Stimulated activated CD4-positive, alpha-beta T cell treated with anti-CD3 and anti-CD28 coated beads, Interleukin-4, amount 100 ng/mL, for 1 hour (primary cell): ENCODE results near the gene SEMA5A.

ENCODE experiments used
- DNase-seq: peaks from one replicate; pipeline ENCODE4 v3.0.0-alpha.2; 2020

The SEMA5A gene

DNA sequence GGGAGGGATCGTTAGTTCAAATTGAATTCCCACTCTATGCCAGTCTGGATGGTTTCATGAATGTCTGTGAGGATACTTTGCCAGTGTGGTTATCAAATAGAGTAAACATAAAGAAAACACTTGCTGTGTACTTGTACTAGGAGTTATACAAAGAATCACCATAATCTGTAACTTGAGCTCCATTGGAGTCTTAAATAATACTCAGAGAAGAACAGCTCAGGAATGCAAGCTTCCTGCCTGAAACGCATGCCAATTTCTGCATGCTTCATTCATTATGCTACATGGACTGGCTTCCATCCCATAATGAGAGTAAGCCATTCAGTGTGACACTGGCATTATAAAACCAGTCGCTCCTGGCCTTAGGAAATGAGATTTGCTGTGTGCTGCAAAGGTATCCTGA, 351.4 kb downstream of the SEMA5A start:
- DNase-seq = no peak

DNA sequence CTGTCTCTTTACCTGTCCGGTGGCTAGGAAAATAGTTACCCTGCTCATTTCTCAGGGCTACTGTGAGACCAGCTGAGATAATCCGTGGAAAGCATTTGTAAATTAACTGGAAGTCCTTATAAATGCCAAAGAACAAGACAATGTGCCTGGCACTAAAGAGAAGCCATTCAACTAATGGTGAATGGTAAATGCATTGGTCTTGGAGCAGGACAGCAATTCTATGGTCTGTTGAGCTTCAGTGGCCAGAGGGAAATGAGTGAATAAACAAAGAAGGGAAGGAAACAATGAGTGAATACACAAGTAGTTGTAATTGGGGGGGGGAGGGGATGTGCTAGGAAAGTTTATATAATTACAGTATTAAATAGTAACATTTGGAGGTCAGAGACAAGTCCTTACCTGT, 353.6 kb downstream of the SEMA5A start:
- no peak for DNase-seq

DNA sequence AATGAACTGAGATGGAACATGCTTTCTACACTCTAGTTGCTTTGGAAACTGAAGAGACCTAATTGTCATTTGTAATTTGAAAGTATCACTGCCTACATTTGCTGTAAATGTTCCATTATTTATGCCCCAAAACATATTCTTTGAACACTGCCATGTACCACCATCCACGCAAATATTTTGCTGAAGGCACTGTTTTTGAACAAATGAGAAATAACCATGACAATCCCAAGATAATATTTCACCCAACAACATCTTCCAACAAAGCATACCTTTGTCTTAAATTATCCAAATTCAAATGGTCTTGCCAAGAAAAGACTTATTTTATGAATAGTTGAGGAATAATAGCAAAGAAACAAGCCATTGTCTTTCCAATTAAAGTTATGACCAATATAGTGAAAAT, 356.2 kb downstream of the SEMA5A start:
- no peak for DNase-seq

DNA sequence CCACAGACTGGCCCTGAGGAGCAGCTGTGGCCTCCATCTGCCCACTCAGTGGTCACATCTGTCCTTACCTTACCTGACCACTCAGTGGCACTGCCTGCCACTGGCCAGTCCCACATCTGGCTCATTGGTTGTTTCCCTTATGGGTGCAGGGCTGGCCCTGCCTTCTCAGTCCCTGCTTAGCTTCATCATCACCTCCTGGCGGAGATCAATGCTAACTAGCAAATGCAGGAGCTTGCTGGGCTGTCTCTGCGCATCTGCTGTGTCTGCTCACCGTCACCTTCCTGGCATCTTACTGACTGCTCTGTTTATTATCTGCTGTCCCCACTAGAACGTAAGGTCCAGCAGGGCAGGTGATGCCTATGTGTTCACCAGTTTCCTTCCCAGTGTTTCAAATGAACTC, 356.9 kb downstream of the SEMA5A start:
- DNase-seq = no peak

DNA sequence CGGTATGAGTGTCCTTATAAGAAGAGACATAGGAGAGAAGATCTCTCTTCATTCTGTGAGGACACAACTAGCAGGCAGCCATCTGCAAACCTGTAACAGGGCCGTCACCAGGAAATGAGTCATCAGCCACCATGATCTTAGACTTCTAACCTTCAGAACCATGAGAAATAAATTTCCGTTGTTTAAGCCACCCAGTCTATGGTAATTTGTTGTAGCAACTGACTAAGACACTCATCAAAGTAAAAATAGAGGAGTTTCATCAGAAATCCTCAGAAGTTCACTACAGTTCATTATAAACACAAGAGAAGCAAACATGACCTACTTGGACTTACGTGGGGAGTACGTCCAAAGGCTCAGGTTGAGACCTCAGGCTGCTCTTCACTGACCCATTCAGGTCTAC, 357.7 kb downstream of the SEMA5A start:
- no peak for DNase-seq

DNA sequence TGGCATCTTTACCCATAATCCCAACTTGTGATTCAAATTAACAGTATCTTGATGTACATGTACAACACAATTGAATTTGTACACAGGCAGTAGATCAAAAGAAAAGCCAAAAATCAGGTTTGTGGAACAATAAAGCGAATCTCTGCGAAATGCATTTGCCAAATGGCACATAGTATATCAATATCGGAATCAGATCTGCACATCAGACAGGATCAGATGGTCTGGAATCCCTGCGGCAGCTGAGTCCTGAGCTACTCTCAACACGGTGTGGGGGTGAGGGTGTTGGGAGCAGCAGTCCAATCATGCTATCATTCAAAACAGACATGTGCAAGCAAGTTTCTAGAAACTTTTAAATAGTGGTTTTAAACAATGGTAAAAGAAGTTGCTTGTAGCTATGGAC, 358.3 kb downstream of the SEMA5A start:
- DNase-seq = no peak

DNA sequence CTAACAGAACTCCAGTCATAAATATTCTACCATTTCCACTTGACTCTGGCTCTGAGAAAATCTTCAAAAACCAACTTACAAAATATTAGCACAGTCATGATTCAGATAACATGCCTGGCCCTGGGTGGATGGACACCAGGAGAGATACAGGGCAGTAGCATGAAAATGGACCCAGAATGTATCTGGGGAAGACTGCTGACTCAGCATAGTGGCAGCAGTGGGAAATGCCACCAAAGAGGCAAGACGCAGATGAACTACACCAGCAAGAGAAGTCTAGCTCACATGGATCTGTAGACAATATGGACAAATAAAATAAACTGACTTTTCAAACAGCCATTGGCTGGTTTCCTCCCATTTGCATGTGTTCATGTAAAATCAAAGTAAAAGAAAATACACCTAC, 359.8 kb downstream of the SEMA5A start:
- no peak for DNase-seq

DNA sequence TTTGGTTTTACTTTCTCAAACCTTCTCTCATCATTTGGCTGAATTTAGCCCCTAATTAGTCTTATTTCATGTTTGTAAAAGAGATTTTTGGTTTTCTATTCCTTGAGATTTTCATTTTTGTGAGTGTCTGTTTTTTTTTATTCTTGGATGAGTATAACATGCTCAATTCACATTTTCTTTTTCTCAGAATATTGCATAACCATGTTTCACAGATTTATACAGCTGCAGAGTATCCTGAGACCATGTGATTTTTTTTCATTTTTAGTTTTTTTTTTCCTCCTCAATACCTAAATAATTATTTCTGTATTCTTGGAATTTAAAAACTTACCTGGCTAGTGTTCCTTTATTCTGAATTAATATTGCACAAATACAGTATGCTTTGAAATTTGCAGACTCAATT, 361.9 kb downstream of the SEMA5A start:
- DNase-seq = no peak

DNA sequence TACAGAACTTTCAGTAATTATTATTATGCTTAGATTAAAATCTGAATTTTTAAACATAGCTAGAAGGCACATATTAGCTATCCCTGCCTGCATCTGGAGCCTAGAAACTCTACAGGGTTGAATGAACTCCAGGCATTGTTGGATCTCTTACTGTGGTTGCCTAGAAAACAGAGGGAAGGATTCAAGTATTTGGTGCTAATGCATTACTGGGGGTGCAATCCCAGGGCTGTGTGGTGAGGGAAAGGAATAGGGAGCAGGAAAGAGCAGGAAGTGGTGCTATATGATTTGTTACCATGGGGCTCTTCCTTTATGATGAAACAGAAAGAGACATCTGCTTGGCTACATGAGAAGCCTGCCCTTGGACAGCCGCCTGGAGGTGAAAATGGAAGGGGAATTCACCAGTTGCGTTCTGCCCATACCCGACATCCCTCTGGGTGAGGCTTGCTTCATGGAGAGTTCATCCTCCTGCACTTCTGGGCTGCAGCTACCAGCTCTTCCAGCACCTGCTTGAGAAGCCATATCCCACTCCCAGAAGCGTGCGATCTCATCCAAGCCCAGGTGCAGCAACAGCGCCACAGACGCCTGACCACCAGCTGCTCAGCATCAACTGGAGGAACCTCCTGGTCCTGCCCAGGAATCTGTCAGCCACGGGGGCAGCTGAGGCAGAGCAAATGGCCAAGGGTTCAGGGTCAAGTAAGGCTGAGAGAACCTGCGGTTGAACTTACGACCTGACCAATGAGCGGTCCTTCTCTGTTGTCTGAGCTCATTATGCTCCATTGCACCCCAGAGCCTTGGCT, 362.8 kb downstream of the SEMA5A start:
- no peak for DNase-seq

DNA sequence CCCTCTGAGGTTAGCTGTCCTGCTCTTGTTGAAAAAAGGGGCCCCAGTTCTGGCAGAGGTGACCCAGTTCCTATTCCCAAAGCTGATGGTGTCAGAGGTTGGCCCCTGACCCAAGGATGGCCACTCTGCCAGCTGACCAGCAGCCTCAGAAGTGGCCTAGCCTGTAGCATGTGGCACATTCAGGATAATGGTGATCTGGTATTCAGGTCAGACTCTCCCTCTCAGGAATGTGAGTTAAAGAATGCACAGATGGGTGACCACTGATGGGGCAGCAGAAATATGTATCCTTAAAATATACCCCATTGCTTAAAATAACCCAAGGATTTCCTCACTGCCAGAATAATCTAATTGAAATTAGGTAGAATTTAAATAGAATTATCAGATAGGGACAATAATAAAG, 369.2 kb downstream of the SEMA5A start:
- DNase-seq = no peak

DNA sequence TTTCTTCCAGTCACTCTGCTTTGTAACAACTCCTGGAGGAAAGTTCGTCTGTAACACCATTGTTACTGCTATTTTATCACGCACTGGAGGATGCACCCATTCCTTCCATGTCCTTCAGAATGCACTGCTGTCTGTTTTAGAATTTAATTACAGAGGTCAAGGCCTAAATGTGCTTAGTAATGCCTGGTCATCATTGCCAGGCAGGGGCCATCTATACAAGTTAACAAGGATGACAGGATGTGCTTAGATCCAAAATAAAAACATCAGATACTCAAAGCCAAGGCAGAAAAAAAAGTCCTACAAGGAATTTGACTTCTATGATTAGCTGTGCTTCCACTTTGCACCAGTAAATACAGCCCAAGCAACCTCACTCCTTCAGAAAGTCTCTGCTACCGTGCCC, 371.4 kb downstream of the SEMA5A start:
- no peak for DNase-seq

DNA sequence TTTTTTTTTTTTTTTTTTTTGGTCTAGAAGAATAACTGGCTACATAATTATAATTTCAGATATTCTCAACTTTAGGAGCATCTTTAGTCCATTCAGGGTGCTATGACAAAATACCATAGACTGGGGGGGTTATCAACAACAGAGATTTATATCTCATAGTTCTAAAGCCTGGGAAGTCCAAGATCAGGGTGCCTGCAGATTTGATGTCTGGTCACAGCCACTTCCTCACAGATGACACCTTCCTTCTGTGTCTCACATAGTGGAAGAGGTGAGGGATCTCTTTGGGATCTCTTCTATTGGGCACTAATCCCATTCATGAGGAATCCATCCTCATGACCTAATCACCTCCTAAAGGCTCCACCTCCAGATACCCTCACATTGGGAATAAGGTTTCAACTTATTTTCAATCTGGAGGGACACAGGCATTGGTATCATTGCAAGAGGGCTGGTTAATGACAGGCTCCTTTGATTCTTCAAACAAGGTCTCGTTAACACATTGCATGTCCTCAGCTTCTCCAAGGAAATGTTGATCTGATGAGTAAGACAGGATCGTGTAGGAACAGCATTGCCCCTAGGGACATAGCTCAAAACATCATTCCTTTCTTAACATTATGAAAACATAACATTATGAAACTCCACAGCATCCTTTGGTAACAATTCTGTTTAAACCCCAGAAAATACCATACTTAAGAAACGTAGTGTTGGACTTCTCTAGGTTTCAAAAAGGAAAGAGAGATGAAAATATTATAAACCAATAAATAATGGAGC, 372.4 kb downstream of the SEMA5A start:
- no peak for DNase-seq

DNA sequence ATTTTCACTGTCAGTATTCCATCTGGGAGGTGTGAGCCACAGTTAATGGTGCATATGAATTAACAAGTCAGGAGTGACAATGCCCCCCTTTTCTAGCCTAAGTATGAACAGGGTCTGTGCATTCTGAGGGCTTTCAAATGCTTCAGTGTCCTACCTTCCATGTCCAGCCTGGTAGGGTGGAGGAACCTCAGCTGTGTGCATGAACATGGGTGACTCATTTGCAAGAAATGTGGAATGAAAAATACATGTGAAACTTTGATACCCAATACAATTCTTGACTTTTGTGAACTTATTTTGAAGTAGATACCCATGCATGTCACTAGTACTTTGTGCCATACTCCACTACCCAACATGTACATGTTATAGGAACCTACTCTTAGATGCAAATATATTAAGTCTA, 375.8 kb downstream of the SEMA5A start:
- DNase-seq = no peak

DNA sequence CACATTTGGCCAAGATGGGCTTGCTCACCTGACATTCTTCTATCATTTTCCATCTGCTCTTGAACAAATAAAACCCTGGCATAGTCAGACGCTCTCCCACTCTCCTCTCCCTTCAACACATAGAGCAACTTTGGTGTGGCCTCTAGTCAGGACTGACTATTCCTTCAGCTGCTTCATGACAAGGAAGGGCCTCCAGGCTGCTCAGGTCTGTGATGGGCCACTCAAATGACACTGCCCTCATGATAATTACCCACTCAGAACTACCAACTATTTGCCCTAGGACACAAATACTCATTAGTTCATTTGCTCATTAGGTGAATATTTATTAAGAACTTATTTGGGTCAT, 376.3 kb downstream of the SEMA5A start:
- DNase-seq = no peak

DNA sequence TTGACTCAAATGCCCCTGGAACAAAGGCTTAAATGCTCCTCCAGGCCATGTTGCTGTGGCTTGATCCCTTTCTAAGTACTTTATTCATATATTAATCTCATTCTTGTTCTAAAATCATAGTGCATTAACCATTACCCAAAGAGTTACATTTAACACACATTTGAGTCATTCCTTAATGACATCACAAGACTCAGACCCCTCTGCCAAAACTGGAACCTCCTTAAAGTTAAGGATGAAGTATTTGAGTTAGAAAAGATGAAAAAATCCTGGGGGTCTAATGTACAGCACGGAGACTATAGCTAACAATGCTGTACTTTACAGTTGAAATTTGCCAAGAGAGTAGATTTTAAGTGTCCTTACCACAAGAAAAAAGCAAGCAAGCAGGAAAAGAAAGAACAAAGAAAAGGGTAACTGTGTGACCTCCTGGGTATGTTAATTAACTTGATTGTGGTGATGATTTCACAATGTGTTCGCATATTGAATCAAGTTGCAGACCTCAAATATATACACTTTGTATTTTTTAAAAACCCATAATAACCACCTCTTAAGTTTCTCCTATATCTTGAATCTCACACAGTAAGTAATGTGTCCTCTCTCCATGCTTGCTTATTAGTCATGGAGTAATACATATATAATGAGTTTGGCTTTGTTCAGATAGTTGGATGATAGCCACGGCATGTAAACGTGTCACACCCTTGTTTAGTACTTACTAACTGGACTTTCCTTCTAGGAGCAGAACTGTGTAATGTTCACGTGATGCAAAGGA, 376.9 kb downstream of the SEMA5A start:
- DNase-seq = no peak

DNA sequence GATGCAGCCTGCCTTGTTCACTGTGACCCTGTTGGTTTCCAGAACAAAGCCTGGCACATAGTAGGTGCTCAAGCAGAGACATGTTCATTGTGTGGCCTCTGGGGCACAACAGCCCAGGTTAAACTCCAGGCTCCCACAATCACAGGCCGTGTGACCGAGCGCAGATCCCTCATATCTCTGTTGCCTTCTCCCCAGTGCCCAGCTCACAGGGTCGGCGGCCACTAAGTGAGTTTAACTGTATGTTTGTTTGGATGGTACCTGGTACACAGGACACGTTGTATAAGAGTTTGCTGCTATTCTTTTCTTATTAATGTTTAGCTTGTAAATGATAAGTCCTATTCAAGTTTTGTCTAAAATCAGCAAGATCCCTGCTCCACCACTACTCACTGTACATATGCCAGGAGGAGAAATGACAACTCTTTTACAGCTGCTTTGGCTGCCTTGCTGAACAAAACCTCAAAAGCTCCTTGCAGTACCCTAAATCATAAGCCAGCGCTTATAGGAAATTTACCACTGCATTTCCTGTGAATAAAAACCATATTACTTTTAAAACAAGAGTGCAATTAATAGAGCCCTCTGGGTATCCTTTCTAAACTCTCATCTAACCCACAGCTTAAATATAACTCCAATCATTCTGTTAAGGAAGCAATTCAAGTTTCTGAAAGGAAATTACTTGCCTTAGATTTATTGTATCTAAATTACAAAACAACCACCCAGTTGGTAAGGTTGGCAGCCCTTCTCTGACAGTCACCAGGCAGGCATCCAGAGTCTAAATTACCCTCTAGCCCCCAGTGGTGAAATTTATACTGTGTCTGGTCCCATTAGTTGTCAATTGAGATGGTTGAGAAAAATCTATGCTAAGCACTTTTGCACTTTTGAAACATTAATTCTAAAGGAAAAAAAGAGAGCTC, 379.4 kb downstream of the SEMA5A start:
- DNase-seq = no peak

DNA sequence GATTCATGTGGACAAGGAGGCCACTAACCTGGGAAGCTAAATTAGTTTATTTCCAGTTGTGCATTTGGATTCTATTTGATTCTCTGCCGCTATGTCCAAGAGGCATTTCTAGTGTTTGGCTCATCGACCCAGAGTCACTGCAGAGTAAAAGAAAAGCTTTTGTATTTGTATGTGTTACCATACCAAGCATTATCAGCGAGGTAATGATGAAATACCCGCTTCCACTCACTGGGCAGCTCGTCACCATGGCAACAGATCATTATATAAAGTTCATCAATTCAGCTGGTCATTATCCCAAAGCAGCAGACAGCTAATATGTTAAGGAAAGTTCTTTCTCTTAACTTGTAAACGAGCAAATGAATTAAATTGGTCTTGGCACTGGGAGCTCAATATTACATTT, 380.3 kb downstream of the SEMA5A start:
- DNase-seq = no peak

DNA sequence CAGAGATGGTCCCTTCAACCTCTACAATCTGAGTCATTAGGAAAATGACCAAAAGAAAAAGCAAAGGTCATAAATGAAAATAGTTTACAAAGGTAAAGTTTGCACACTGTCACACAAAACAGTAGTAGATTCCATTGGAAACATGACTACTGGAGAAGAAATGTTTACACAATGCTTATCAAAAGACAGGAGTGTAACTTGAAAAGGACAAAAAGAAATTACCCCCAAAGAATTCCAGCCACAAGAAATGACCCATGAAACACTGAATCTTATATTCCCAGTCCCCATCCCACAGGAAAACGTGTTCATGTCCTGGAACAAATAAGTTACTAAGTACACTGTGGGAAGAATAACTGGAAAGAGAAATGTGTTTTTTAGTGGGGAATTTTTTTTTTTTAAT, 385.1 kb downstream of the SEMA5A start:
- DNase-seq = no peak

DNA sequence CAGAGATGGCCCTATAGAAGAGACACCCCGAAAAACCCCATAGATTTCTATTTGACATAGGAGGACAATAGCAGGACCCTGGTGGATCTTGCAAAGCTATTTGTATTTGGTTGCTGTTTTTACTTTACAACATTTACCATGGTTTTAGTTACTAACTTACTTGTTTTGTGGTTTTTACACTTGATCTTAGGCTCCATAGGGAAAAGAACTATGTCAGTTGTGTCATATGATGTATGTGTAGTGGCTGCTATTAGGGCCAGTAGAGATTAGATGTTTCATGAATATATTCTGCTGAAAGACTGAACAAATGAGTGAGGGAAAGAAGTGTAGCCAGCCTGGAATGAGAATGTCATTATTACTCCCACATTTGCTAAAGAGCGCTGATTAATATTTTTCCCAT, 388.1 kb downstream of the SEMA5A start:
- no peak for DNase-seq

DNA sequence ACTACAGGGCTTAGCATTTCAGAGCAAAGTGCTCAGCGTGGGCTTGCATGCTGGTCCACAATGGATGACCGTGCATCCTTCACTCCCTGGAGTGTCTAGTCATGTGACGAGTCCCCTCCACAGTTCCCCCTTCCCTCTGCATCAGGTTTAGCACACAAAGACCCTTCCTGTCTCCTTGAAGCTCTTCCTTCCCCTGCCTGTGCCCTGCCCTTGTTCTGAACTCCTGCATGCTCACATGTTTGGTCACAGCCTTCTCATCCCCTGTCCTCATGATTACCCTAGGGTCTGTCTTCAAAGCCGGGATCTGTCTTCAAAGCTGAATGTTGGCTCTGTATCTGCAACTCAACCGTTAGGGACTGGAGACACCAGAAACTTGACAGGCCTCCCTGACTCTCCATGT, 388.9 kb downstream of the SEMA5A start:
- DNase-seq = no peak

DNA sequence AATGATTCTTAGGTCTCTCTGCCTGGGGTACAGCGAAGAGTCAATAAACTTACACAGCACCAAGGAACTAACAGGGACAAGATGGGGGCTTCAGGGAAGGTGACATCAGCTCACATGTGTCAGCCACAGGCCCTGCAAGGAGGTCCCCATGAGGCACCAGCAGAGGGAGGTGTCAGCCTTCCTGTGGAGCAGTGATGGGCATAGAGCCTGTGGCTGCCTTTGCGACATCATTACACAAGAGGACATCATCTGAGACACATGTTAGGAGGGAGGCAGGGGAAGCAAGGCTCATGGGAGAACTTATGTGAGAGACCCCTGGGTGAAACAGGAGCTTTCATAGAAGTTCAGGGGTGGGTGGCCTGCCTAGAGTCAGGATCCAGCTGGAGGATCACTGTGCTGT, 389.6 kb downstream of the SEMA5A start:
- DNase-seq = no peak

DNA sequence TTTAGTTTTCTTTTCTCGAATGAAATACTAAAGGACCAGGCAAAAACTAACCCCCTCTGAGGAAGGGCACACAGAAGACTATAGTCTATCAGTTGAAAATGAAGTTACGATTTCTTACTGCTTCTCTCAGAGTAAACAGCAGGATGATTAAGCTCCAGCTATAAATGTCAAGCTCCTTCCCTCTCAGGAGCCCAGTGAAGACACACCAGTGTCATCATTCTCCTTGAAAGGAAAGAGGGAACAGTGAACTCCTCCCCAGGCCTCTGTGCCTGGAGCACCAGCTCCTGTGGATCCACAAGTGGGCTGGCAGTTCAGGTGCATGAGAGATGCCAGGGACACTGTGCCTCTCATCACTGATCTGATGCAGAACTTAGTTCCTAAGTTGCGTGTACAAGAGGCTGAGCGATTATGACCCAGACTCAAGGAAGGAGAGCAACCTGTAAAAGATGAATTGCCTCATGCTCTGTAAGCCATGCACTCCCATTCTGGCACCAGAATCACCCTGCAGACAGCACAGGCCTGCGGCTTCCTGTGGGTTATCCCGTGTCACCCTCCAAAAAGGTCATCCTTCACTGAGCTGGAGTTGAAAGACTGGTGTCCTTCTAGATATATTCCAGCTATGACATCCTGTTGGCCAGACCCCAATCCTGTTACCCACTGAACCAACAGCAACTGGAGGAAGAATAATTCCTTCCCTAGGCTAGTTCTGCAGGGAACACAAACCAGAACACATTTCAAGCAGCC, 394.0 kb downstream of the SEMA5A start:
- no peak for DNase-seq
